CD4-positive, alpha-beta T cell treated with Interleukin-17A for 1 hour (primary cell): Measurements from ENCODE around the gene PSMD11.
A peak's percentile ranks its signal among the peaks of the same experiment; 100 is the strongest.
"Not testable (repeated sequence)": the region's sequence is repeated elsewhere in the genome, so short reads cannot be mapped to it uniquely, and the experiment has no call there.

ENCODE experiments used
- DNase-seq: peaks from one replicate; pipeline ENCODE4 v3.0.0-alpha.2; 2020

The PSMD11 gene

DNA sequence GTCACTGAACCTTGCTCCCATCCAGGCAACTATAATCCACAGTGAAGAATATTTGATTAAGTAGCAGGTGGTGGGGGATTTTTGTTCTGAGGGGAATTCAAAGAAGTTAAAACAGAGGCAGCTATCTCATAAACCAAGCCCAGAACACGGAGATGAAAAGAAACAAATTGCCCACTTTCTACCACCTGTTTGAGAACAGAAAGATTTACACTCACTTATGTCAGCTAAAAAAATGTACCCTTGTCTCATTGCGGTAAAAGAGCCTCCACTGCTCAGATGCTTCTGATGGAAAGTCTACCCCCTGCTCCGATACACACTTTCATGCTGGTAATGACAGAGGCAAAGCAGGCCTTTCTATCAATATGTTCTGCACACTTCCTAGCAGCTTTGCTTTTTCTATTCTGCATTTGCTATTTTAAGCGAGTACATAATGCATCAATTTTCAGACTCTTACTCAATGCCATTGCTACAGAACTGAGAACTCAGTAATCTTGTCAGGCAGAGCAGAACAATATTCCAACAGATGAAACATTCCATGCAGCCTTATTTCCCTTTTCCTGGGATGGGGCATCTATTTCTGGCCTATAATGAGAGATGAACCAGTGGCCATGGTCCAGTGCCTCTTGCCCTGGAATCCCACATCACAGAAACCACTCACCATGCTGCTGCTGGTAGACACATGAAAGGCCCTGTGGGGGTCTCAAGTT, 71.5 kb downstream of the PSMD11 start:
- DNase-seq: no peak

DNA sequence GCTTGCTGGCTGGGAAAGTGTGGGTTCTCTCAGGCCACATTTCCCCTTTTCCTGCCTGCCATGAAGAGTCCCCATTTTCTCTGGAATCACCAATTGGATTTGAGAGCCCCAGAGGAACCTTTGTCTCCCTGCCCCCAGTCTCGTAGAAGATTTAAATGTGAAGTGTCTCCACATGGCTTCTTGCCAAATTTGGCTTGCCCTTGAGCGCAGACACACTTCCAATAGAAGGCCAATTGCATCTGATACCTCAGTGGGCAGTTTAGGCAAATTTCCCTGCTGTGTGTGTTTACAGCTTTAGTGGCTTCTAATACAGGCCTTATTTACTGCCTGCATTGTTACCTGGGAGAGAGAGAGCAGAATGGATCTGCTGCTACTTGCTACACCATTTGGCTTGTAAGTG, 72.1 kb downstream of the PSMD11 start:
- DNase-seq: no peak

DNA sequence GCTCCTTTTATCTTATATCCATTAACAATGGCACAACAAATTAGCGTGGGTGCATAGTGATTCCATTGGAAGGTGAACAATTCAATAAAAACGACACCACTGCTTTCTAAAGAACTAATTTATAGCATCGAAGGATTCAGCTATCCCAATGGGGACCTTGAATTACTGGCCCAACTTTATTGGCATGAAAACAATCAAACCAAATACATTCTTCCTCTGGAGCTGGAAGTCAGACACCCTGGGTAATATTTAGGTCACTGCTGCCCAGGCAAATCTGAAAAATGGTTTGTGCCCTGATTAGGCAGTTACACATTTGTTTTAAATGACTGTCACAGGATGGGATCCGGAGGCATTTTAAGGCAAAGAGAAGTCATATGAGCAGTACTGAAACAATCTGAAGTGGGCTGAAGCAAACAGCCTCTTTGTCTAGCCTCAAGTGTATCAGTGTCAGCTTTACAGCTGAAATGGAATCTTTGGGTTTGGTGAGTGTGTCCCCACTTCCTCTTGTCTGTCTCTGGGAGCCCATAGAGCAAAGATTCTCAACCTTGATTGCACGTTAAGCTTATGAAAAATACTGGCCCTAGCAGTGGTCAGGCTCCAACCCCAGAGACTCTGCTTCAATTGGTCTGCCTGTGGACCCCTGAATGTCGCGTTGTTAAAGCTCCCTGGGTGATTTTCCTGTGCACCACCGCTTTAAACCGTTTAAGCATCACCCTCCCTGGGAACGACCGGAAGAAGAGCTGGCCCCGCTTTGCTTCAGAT, 72.8 kb downstream of the PSMD11 start:
- DNase-seq: peak; percentile 26

GRCh38 chr17:32517982-32518381, 73.7 kb downstream of the PSMD11 start:
- DNase-seq: no peak

DNA sequence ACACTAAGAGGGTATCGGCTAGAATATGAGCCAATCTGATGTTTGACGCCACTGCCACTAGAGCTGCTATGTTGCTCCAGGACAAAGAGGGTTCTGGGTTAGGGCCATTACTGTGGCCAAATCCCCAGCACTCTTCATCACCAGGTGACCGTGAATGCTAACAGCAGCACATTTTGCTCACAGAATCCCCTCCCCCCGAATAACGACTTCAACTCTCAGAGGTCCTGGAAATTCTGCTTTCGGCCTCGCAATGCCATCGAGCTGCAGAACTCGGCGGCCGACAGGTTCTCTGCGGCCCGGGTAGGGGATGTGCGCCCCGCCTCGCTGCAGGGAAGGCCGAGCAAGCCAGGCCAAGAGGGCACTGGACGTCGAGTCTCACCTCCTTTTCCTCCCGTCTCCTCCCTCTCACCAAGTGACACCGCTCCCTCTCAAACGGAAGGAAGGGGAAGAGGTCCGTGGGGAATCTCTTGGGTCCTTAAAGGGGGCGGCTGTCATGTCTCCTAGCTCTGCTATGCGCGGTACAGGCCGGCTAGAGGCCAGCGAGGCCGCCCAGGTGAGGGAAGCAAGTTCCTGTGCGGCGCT, 74.4 kb downstream of the PSMD11 start:
- DNase-seq: no peak

GRCh38 chr17:32519228-32520103, 75.2 kb downstream of the PSMD11 start:
- DNase-seq: peak; percentile 84

DNA sequence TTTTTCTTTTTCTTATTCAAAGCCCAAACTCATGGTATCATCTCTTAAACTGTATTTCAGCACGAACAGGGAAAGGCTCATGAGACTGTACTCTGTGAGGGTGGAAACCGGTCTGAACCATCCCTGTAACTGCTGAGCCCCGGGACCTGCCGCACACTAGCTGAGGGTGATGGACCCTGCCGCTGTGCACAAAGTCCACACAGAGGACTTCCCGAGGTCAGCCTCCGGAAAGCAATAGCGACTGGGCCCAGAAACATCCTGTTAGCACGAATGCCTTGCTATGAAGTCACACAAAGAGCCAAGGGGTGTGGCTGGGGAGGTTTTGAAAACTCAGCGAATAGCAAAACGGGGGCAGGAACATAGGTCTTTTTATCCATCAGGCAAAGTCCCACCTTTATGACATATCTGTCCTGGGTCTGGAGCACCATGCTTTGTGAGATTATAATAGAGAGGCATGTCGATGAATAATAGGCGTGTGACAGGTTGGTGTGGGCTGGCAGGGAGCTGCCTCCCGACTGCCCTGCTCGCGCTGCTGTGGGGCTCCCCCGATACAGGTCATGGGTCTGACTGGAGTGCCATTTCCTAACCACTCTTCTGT, 75.9 kb downstream of the PSMD11 start:
- DNase-seq: peak; percentile 75

DNA sequence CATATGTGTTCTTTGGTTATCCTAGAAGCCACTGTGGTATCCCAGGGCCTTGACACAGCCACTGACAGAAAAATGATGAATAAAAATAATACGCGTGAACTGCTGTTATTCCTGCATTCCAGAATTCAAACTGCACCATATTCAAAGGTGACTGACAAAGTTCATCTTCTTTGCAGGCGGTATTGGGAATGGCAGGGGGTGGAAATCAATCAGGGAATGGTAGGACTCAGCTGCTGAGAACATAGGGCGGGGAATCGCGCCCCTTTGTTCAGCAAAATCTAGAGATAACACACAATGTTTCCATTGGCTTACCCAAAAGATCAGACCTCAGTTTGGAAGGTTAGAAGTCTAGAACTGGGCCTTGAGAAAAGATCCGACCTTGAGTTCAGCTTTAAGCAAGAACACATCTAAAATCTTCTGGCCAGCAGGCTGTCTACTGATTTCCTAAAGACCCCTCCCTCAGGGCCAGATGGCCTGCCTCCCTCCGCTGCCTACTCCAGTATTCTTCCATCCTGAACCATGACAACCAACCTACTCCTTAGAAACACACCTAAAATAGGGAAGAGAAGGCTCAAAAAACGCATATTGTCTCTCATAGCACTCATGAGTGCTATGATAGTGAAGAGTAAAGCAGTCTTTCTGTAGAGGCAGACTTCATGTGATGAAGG, 76.6 kb downstream of the PSMD11 start:
- DNase-seq: no peak

GRCh38 chr17:32523017-32523680, 78.8 kb downstream of the PSMD11 start:
- peak; percentile 64 for DNase-seq

DNA sequence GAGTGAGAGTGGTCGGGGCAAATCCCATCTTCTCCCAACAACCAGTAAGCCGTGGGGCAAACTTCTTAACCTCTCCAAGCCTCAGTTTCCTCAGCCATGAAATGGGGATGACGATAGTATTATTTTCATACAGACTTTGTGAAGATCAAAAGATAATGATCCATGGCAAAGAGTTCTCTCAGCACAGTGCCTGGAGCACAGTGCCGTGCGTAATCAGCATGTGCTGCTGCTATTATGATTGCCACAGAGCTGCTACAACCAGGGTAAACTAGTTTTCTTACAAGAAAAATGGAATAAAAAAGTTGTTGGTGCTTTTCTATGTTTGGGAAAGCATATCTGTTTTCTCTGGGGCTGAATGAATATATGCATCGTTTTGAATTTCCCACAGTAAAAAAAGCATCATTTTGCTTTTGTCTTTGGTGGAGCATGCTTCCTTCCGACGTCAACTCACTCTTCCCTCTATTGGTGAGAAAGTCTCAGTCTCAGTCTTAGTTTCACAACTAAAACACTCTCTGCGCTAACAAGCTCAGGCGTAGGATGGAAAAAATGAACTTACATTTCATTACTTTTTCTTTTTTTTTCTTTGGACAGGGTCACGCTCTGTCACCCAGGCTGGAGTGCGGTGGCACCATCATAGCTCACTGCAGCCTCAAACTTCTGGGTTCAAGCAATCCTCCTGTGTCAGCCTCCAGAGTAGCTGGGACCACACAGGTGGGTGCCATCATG, 79.7 kb downstream of the PSMD11 start:
- peak; percentile 50 for DNase-seq

- not testable (repeated sequence) for DNase-seq
Measured at GRCh38 chr17:32524553-32524880, 80.2 kb downstream of the PSMD11 start.

DNA sequence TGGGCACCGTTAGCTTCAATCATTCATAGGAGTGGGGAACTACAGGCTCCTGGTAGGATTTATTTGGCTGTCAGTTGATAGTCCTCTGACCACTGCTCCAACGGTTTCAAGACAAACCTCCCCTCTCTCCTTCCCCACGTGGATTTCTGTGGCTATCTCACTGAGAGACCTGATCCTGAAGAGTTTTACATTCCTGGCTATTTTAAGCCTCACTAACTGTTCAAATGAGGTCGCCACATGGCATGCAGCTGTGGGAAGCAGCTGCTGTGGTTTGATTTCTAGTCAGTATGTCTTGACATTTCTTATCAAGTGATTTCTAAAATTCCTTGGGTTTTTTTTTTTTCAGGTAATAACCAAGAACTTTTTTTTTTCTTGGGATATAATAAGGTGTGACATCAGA, 80.8 kb downstream of the PSMD11 start:
- DNase-seq: no peak

DNA sequence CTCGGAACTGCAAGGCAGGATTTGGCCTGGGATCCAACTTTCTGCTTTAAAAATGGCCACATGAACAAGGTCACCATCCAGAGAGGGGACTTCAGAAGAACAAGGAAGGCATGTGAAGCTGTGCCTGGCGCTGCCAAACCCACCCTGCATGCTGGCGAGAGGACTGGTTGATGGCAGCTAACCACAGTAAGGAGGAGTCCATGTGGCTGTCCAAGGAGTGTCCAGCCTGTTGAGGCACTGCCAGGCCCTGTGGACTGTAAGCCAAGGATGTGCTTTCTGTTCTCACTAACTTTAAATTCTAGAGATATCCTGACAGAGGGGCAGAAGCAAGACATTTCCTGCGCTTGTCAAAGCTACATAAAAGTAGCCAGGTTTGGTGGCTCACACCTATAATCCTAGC, 82.8 kb downstream of the PSMD11 start:
- no peak for DNase-seq

GRCh38 chr17:32528825-32529224, 84.5 kb downstream of the PSMD11 start:
- DNase-seq: peak; percentile 37

DNA sequence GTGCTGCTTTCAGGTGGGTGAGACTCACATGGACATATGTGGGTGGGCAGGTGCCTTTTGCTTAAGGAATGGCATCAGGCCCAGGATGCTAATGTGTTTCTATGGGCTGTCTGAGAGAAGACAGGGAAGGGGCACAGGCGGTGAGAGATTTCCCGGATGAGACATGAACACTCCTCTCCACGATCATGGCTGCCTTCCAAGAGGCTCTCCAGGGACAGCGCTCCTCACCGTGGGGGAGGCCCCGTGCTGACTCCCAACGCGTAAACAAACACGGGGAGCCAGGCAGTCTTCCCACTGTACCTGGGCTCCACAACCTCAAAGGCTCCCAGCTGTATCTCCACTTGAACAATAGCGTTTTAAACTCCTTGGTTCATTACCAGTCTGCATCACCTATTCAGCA, 85.3 kb downstream of the PSMD11 start:
- no peak for DNase-seq
